WTC11 (cell line): Measurements from ENCODE around the gene TMEM204. TPM values are rescaled to one million over a fixed set of nuclear protein-coding genes. Genes with fewer than 3 reads are reported as not detected.

ENCODE experiments used
- ATAC-seq: fragments of 200-7000 bp; cut with Tn5 transposase; 2 replicates; pipeline ENCODE4 v1.10.0; 2021; ENCODE audit warnings: mild to moderate bottlenecking, moderate library complexity
- CTCF ChIA-PET: fragments of 300-600 bp; sonication (Branson Sonifier 250); formaldehyde crosslinking; loops from one replicate; lab custom pipeline; 2021; ENCODE audit warnings: antibody characterized with exemption; lab: Charles Lee
- POLR2A ChIA-PET: fragments of 350-600 bp; sonication (Branson Sonifier 250); formaldehyde crosslinking; loops from one replicate; lab custom pipeline; 2021; ENCODE audit warnings: antibody characterized with exemption; lab: Charles Lee
- DNase-seq: peaks from one replicate; pipeline ENCODE4 v3.0.0; 2021; ENCODE audit warnings: low spot score
- H3K27ac Mint-ChIP-seq: 2 replicates; pipeline ENCODE4 v1.8.0; 2021; ENCODE audit warnings: mixed read lengths
- H3K27me3 Mint-ChIP-seq: 2 replicates; pipeline ENCODE4 v1.8.0; 2021; ENCODE audit warnings: low read depth, mild to moderate bottlenecking, moderate library complexity, mixed read lengths
- H3K36me3 Mint-ChIP-seq: 2 replicates; pipeline ENCODE4 v1.8.0; 2021; ENCODE audit warnings: mixed read lengths
- H3K4me1 Mint-ChIP-seq: 2 replicates; pipeline ENCODE4 v1.8.0; 2022; ENCODE audit warnings: mixed read lengths
- H3K4me3 Mint-ChIP-seq: 2 replicates; pipeline ENCODE4 v1.8.0; 2021; ENCODE audit warnings: mild to moderate bottlenecking, moderate library complexity, mixed read lengths
- H3K9me3 Mint-ChIP-seq: 2 replicates; pipeline ENCODE4 v1.8.0; 2021; ENCODE audit warnings: mixed read lengths
- ATF1 ChIP-seq: sonication (generic); formaldehyde crosslinking; IDR thresholded peaks from 2 replicates; pipeline ENCODE4 v1.8.1; 2023; ENCODE audit warnings: mild to moderate bottlenecking, moderate library complexity, missing genetic modification reagents
- CREM ChIP-seq: sonication (generic); formaldehyde crosslinking; IDR thresholded peaks from 2 replicates; pipeline ENCODE4 v1.8.1; 2022; ENCODE audit warnings: mild to moderate bottlenecking, missing genetic modification reagents, moderate library complexity
- ESRRA ChIP-seq: sonication (generic); formaldehyde crosslinking; IDR thresholded peaks from 2 replicates; pipeline ENCODE4 v1.8.1; 2022; ENCODE audit warnings: mild to moderate bottlenecking, missing genetic modification reagents, borderline replicate concordance
- FOXP1 ChIP-seq: sonication (generic); formaldehyde crosslinking; IDR thresholded peaks from 2 replicates; pipeline ENCODE4 v1.8.0; 2022; ENCODE audit warnings: missing genetic modification reagents, mild to moderate bottlenecking, moderate library complexity, borderline replicate concordance
- HMGXB4 ChIP-seq: sonication (generic); formaldehyde crosslinking; IDR thresholded peaks from 2 replicates; pipeline ENCODE4 v1.8.1; 2023; ENCODE audit warnings: mild to moderate bottlenecking, moderate library complexity, missing genetic modification reagents
- IRF1 ChIP-seq: sonication (generic); formaldehyde crosslinking; IDR thresholded peaks from 2 replicates; pipeline ENCODE4 v1.8.0; 2023; ENCODE audit warnings: missing genetic modification reagents
- JAZF1 ChIP-seq: fragments of 250-450 bp; sonication (Bioruptor Pico); IDR thresholded peaks from 2 replicates; pipeline ENCODE4 v1.9.0; 2021; ENCODE audit warnings: moderate library complexity, mild to moderate bottlenecking, inconsistent platforms
- MXD4 ChIP-seq: fragments of 250-450 bp; sonication (Bioruptor Pico); IDR thresholded peaks from 2 replicates; pipeline ENCODE4 v1.8.0; 2021; ENCODE audit warnings: mild to moderate bottlenecking, moderate library complexity, borderline replicate concordance
- NFATC4 ChIP-seq: fragments of 250-450 bp; sonication (Bioruptor Pico); IDR thresholded peaks from 2 replicates; pipeline ENCODE4 v1.9.0; 2021; ENCODE audit warnings: mild to moderate bottlenecking
- PRDM15 ChIP-seq: sonication (generic); formaldehyde crosslinking; IDR thresholded peaks from 2 replicates; pipeline ENCODE4 v1.8.0; 2022; ENCODE audit warnings: missing genetic modification reagents
- RORB ChIP-seq: fragments of 250-450 bp; sonication (Bioruptor Pico); IDR thresholded peaks from 2 replicates; pipeline ENCODE4 v1.9.0; 2021; ENCODE audit warnings: mild to moderate bottlenecking
- SMAD3 ChIP-seq: sonication (generic); formaldehyde crosslinking; IDR thresholded peaks from 2 replicates; pipeline ENCODE4 v1.8.0; 2022; ENCODE audit warnings: missing genetic modification reagents, mild to moderate bottlenecking, borderline replicate concordance
- TEAD4 ChIP-seq: sonication (generic); formaldehyde crosslinking; IDR thresholded peaks from 2 replicates; pipeline ENCODE4 v1.8.0; 2022; ENCODE audit warnings: mild to moderate bottlenecking, missing genetic modification reagents
- TP53 ChIP-seq: sonication (generic); formaldehyde crosslinking; IDR thresholded peaks from 2 replicates; pipeline ENCODE4 v1.8.1; 2023; ENCODE audit warnings: mild to moderate bottlenecking, missing genetic modification reagents
- USF2 ChIP-seq: sonication (generic); formaldehyde crosslinking; IDR thresholded peaks from 2 replicates; pipeline ENCODE4 v1.8.1; 2023; ENCODE audit warnings: mild to moderate bottlenecking, missing genetic modification reagents, moderate library complexity
- ZNF138 ChIP-seq: sonication (generic); formaldehyde crosslinking; conservative IDR thresholded peaks from 2 replicates; pipeline ENCODE4 v1.8.1; 2022; ENCODE audit warnings: mild to moderate bottlenecking, moderate library complexity, missing genetic modification reagents
- ZNF219 ChIP-seq: sonication (generic); formaldehyde crosslinking; IDR thresholded peaks from 2 replicates; pipeline ENCODE4 v1.8.0; 2023; ENCODE audit warnings: missing genetic modification reagents, mild to moderate bottlenecking, borderline replicate concordance
- ZNF281 ChIP-seq: sonication (generic); formaldehyde crosslinking; IDR thresholded peaks from 2 replicates; pipeline ENCODE4 v1.8.0; 2023; ENCODE audit warnings: mild to moderate bottlenecking, missing genetic modification reagents
- ZNF416 ChIP-seq: fragments of 250-450 bp; sonication (Bioruptor Pico); IDR thresholded peaks from 2 replicates; pipeline ENCODE4 v1.9.0; 2021; ENCODE audit warnings: mild to moderate bottlenecking, inconsistent platforms
- ZNF425 ChIP-seq: fragments of 250-450 bp; sonication (Bioruptor Pico); conservative IDR thresholded peaks from 2 replicates; pipeline ENCODE4 v1.9.0; 2021; ENCODE audit warnings: mild to moderate bottlenecking
- total RNA-seq: library from RNA; stranded (reverse); gene quantifications from 3 replicates; pipeline ENCODE4 v1.2.3, GENCODE V29; 2021

Gene TMEM204
- total RNA-seq, 1 experiment from 2014 or later, result 0.35 TPM

- no peak overlapping the region for H3K4me3 Mint-ChIP-seq
- POLR2A ChIA-PET, result no interaction called here
- H3K9me3 Mint-ChIP-seq, result no peaks in the 10 kb centered on the region
- H3K4me1 Mint-ChIP-seq, result peaks cover 2% of the 10 kb centered on the region; the same call in 1 of the 2 replicates
- CTCF ChIA-PET, result no interaction called here
- DNase-seq (no peak), ATAC-seq (no peak)
- no peak overlapping the region for H3K27ac Mint-ChIP-seq
- TF ChIP-seq IRF1 (CRISPR knock-in tag), result no peak
- no peak for TF ChIP-seq ZNF425 (CRISPR knock-in tag)
- TF ChIP-seq SMAD3 (CRISPR knock-in tag), result no peak
- no peak for TF ChIP-seq PRDM15
- no peak for TF ChIP-seq CREM (CRISPR knock-in tag)
- TF ChIP-seq ZNF219 (CRISPR knock-in tag), result no peak
- TF ChIP-seq ESRRA (CRISPR knock-in tag), result no peak
- TF ChIP-seq RORB, result no peak
- no peak for TF ChIP-seq USF2 (CRISPR knock-in tag)
- TF ChIP-seq TEAD4 (CRISPR knock-in tag), result no peak
- no peak for TF ChIP-seq ZNF416 (CRISPR knock-in tag)
- H3K36me3 Mint-ChIP-seq, result no peaks in the 10 kb centered on the region
- H3K27me3 Mint-ChIP-seq, result peaks cover 12% of the 10 kb centered on the region
These were observed 45.9 kb upstream of the TMEM204 start for GRCh38 chr16:1487395-1488053.

- H3K9me3 Mint-ChIP-seq, result no peaks in the 10 kb centered on the region
- no peak overlapping the region for H3K27ac Mint-ChIP-seq
- no peaks in the 10 kb centered on the region for H3K36me3 Mint-ChIP-seq
- ATAC-seq (no peak), DNase-seq (no peak)
- H3K27me3 Mint-ChIP-seq, result peaks cover 8% of the 10 kb centered on the region
- H3K4me3 Mint-ChIP-seq, result no peak overlapping the region
- ChIA-PET POLR2A (no interaction called here), CTCF (no interaction called here)
- H3K4me1 Mint-ChIP-seq, result peaks cover 6% of the 10 kb centered on the region; the same call in 1 of the 2 replicates
- TF ChIP-seq ZNF281 (CRISPR knock-in tag), result no peak
- no peak for TF ChIP-seq TP53
- TF ChIP-seq NFATC4, result no peak
- TF ChIP-seq JAZF1 (CRISPR knock-in tag), result no peak
- no peak for TF ChIP-seq MXD4 (CRISPR knock-in tag)
- no peak for TF ChIP-seq USF2 (CRISPR knock-in tag)
- TF ChIP-seq HMGXB4 (CRISPR knock-in tag), result no peak
- TF ChIP-seq ZNF138 (CRISPR knock-in tag), result no peak
- no peak for TF ChIP-seq FOXP1 (CRISPR knock-in tag)
- TF ChIP-seq ATF1 (CRISPR knock-in tag), result no peak
These were observed 45.3 kb upstream of the TMEM204 start for GRCh38 chr16:1488054-1488601.
